ENCODE results near the gene ERBB4.

ERBB4 gene

GRCh38 chr2:212112401-212112800 is 426.2 kb downstream of the ERBB4 start:
- Histone ChIP-seq H3K36me3 (ENCODE audit: insufficient read depth) (no peaks in the 10 kb centered on the region), H3K27ac (no peak overlapping the region), H3K4me2 (no peak overlapping the region), H3K79me2 (ENCODE audit: insufficient read depth, low read depth) (no peaks in the 10 kb centered on the region), H3K4me1 (ENCODE audit: low read depth, poor library complexity, severe bottlenecking) (no peaks in the 10 kb centered on the region), H3K9ac (no peak overlapping the region), H3K27me3 (ENCODE audit: insufficient read depth, low read depth) (no peaks in the 10 kb centered on the region), H3K4me3 (IDR thresholded peaks at IDR 0.05; ENCODE audit: insufficient read depth, low read depth, low read length) (no peak overlapping the region), H2AFZ (ENCODE audit: low read depth) (no peak overlapping the region), H4K20me1 (ENCODE audit: insufficient read depth) (no peaks in the 10 kb centered on the region)
- TF ChIP-seq CTCF (conservative IDR thresholded peaks at IDR 0.05; ENCODE audit: low read depth, low read length): no peak

- Histone ChIP-seq H4K20me1 (ENCODE audit: insufficient read depth) (no peaks in the 10 kb centered on the region), H3K27ac (no peak overlapping the region), H3K27me3 (ENCODE audit: insufficient read depth, low read depth) (no peaks in the 10 kb centered on the region), H3K4me3 (IDR thresholded peaks at IDR 0.05; ENCODE audit: insufficient read depth, low read depth, low read length) (no peak overlapping the region), H3K36me3 (ENCODE audit: insufficient read depth) (no peaks in the 10 kb centered on the region), H3K4me2 (no peak overlapping the region), H2AFZ (ENCODE audit: low read depth) (no peak overlapping the region), H3K4me1 (ENCODE audit: low read depth, poor library complexity, severe bottlenecking) (no peaks in the 10 kb centered on the region), H3K9ac (no peak overlapping the region), H3K79me2 (ENCODE audit: insufficient read depth, low read depth) (no peaks in the 10 kb centered on the region)
- no peak for TF ChIP-seq CTCF (conservative IDR thresholded peaks at IDR 0.05; ENCODE audit: low read depth, low read length)
Measured at GRCh38 chr2:212109792-212110680, 428.6 kb downstream of the ERBB4 start.

GRCh38 chr2:212109217-212109616 is 429.4 kb downstream of the ERBB4 start:
- no peak overlapping the region for H3K27ac ChIP-seq
- H3K36me3 ChIP-seq (ENCODE audit: insufficient read depth): no peaks in the 10 kb centered on the region
- no peak overlapping the region for H3K4me3 ChIP-seq (IDR thresholded peaks at IDR 0.05; ENCODE audit: insufficient read depth, low read depth, low read length)
- H3K9ac ChIP-seq: no peak overlapping the region
- no peaks in the 10 kb centered on the region for H3K4me1 ChIP-seq (ENCODE audit: low read depth, poor library complexity, severe bottlenecking)
- no peak overlapping the region for H2AFZ ChIP-seq (ENCODE audit: low read depth)
- TF ChIP-seq CTCF (conservative IDR thresholded peaks at IDR 0.05; ENCODE audit: low read depth, low read length): no peak
- H4K20me1 ChIP-seq (ENCODE audit: insufficient read depth): no peaks in the 10 kb centered on the region
- no peak overlapping the region for H3K4me2 ChIP-seq
- no peaks in the 10 kb centered on the region for H3K79me2 ChIP-seq (ENCODE audit: insufficient read depth, low read depth)
- no peaks in the 10 kb centered on the region for H3K27me3 ChIP-seq (ENCODE audit: insufficient read depth, low read depth)

GRCh38 chr2:212107989-212108388 is 430.6 kb downstream of the ERBB4 start:
- Histone ChIP-seq H4K20me1 (ENCODE audit: insufficient read depth) (no peaks in the 10 kb centered on the region), H3K4me2 (no peak overlapping the region), H3K4me3 (IDR thresholded peaks at IDR 0.05; ENCODE audit: insufficient read depth, low read depth, low read length) (no peak overlapping the region), H3K36me3 (ENCODE audit: insufficient read depth) (no peaks in the 10 kb centered on the region), H3K27ac (no peak overlapping the region), H3K27me3 (ENCODE audit: insufficient read depth, low read depth) (no peaks in the 10 kb centered on the region), H3K4me1 (ENCODE audit: low read depth, poor library complexity, severe bottlenecking) (no peaks in the 10 kb centered on the region), H3K79me2 (ENCODE audit: insufficient read depth, low read depth) (no peaks in the 10 kb centered on the region), H3K9ac (no peak overlapping the region), H2AFZ (ENCODE audit: low read depth) (no peak overlapping the region)
- TF ChIP-seq CTCF (conservative IDR thresholded peaks at IDR 0.05; ENCODE audit: low read depth, low read length): no peak

Data from KMS-11 (cell line).